Urinary bladder (tissue), 4 donors: ENCODE results near the gene GCNA. TPM values are rescaled to one million over a fixed set of nuclear protein-coding genes. Genes with fewer than 3 reads are reported as not detected.
"Not testable (repeated sequence)": the region's sequence is repeated elsewhere in the genome, so short reads cannot be mapped to it uniquely, and the experiment has no call there.

Source experiments
- DNase-seq: peaks from one replicate; pipeline ENCODE4 v3.0.0-alpha.2; 2015; ENCODE audit errors: extremely low spot score
- H3K27ac ChIP-seq: one replicate; pipeline ENCODE4 v1.5.1; 2013; ENCODE audit warnings: low read depth, mild to moderate bottlenecking, moderate library complexity
- H3K36me3 ChIP-seq: one replicate; pipeline ENCODE4 v1.6.1; 2013; ENCODE audit warnings: mild to moderate bottlenecking, moderate library complexity; ENCODE audit not compliant: insufficient read depth
- H3K4me1 ChIP-seq: one replicate; pipeline ENCODE4 v1.6.1; 2013; ENCODE audit warnings: mild to moderate bottlenecking, moderate library complexity; ENCODE audit not compliant: insufficient read depth
- H3K4me3 ChIP-seq: one replicate; pipeline ENCODE4 v1.5.1; 2013; ENCODE audit warnings: low read depth, low read length
- WGBS: extraction: QIAGEN DNeasy Blood & Tissue Kit; methylation state at CpG from one replicate; pipeline ENCODE4 v1.1.7; 2013; 5-methylcytosine and 5-hydroxymethylcytosine counted together
- polyA plus RNA-seq: library from polyadenylated mRNA; stranded (reverse); fragments of 200-250 nt; gene quantifications from one replicate; pipeline ENCODE4 v1.2.3, GENCODE V29; 2013
- total RNA-seq: library from RNA; depleted of rRNA; stranded (reverse); fragments of >200 nt; gene quantifications from one replicate; pipeline ENCODE4 v1.2.3, GENCODE V29; 2014
- donor health status: healthy with polysubstance abuse.
- donor health status: healthy.

GCNA gene
- total and polyA plus RNA-seq, 2 donors = 0.82 to 3.0 TPM

GRCh38 chrX:71579136-71579989, 1.1 kb downstream of the GCNA start:
- WGBS = 94% methylated on average over 24 of the region's 26 CpGs
- Histone ChIP-seq H3K4me1 (no peaks in the 10 kb centered on the region), H3K36me3 (no peaks in the 10 kb centered on the region), H3K27ac (no peak overlapping the region), H3K4me3 (no peak overlapping the region)
- DNase-seq = no peak

- H3K4me3 ChIP-seq = no peak overlapping the region
- 93% methylated on average over 7 of the region's 7 CpGs for WGBS
- no peak for DNase-seq
- H3K27ac ChIP-seq = no peak overlapping the region
- H3K4me1 ChIP-seq = no peaks in the 10 kb centered on the region
- no peaks in the 10 kb centered on the region for H3K36me3 ChIP-seq
These were observed 1.7 kb downstream of the GCNA start for GRCh38 chrX:71579990-71580380.

GRCh38 chrX:71581210-71581609, 3.0 kb downstream of the GCNA start:
- H3K27ac ChIP-seq = no peak overlapping the region
- 76% methylated on average over 5 of the region's 5 CpGs for WGBS

GRCh38 chrX:71586929-71587328, 8.7 kb downstream of the GCNA start:
- H3K27ac ChIP-seq = no peak overlapping the region
- no peaks in the 10 kb centered on the region for H3K4me1 ChIP-seq
- WGBS = 97% methylated on average over 2 of the region's 2 CpGs
- DNase-seq = no peak
- no peaks in the 10 kb centered on the region for H3K36me3 ChIP-seq
- H3K4me3 ChIP-seq = no peak overlapping the region

More at GRCh38 chrX:71581210-71581609, 3.0 kb downstream of the GCNA start:
- no peaks in the 10 kb centered on the region for H3K4me1 ChIP-seq
- H3K36me3 ChIP-seq = no peaks in the 10 kb centered on the region
- DNase-seq = no peak
- H3K4me3 ChIP-seq = no peak overlapping the region

- not testable (repeated sequence) for H3K36me3 ChIP-seq, H3K27ac ChIP-seq, H3K4me3 ChIP-seq, H3K4me1 ChIP-seq, DNase-seq
- 94% methylated on average over 7 of the region's 8 CpGs for WGBS
These were observed 15.0 kb downstream of the GCNA start for GRCh38 chrX:71593210-71593609.

- Histone ChIP-seq H3K4me1 (no peaks in the 10 kb centered on the region), H3K27ac (no peak overlapping the region), H3K36me3 (peaks cover 6% of the 10 kb centered on the region), H3K4me3 (no peak overlapping the region)
- no peak for DNase-seq
- 74% methylated on average over 2 of the region's 2 CpGs for WGBS
These were observed 21.7 kb downstream of the GCNA start for GRCh38 chrX:71599965-71600364.

GRCh38 chrX:71603618-71604017, 25.4 kb downstream of the GCNA start:
- H3K4me3 ChIP-seq = no peak overlapping the region
- DNase-seq = no peak
- 94% methylated on average over 33 of the region's 33 CpGs for WGBS
- H3K27ac ChIP-seq = no peak overlapping the region
- no peaks in the 10 kb centered on the region for H3K4me1 ChIP-seq
- H3K36me3 ChIP-seq = peaks cover 6% of the 10 kb centered on the region

- H3K36me3 ChIP-seq = peaks cover 4% of the 10 kb centered on the region
- 93% methylated on average over 10 of the region's 10 CpGs for WGBS
- H3K4me1 ChIP-seq = no peaks in the 10 kb centered on the region
- H3K4me3 ChIP-seq = no peak overlapping the region
- H3K27ac ChIP-seq = no peak overlapping the region
- no peak for DNase-seq
These were observed 25.9 kb downstream of the GCNA start for GRCh38 chrX:71604141-71604540.

- 92% methylated on average over 8 of the region's 8 CpGs for WGBS
- H3K27ac ChIP-seq = peak overlapping the region; percentile 18
- no peak overlapping the region for H3K4me3 ChIP-seq
- DNase-seq = no peak
- H3K36me3 ChIP-seq = peaks cover 5% of the 10 kb centered on the region
- H3K4me1 ChIP-seq = no peaks in the 10 kb centered on the region
These were observed 26.7 kb downstream of the GCNA start for GRCh38 chrX:71604796-71605568.

GRCh38 chrX:71606536-71607216, 28.4 kb downstream of the GCNA start:
- Histone ChIP-seq H3K4me3 (no peak overlapping the region), H3K27ac (no peak overlapping the region), H3K36me3 (peaks cover 5% of the 10 kb centered on the region), H3K4me1 (no peaks in the 10 kb centered on the region)
- 69% methylated on average over 9 of the region's 9 CpGs for WGBS
- no peak for DNase-seq

GRCh38 chrX:71607488-71607887, 29.3 kb downstream of the GCNA start:
- no peaks in the 10 kb centered on the region for H3K4me1 ChIP-seq
- 76% methylated on average over 2 of the region's 2 CpGs for WGBS
- no peak overlapping the region for H3K4me3 ChIP-seq
- peaks cover 5% of the 10 kb centered on the region for H3K36me3 ChIP-seq
- no peak for DNase-seq
- no peak overlapping the region for H3K27ac ChIP-seq

- Histone ChIP-seq H3K36me3 (peaks cover 7% of the 10 kb centered on the region), H3K4me1 (no peaks in the 10 kb centered on the region), H3K27ac (no peak overlapping the region), H3K4me3 (no peak overlapping the region)
- 89% methylated on average over 3 of the region's 3 CpGs for WGBS
- no peak for DNase-seq
These were observed 31.0 kb downstream of the GCNA start for GRCh38 chrX:71609095-71609750.

GRCh38 chrX:71611736-71612135, 33.5 kb downstream of the GCNA start:
- H3K36me3 ChIP-seq, DNase-seq, H3K4me3 ChIP-seq, H3K4me1 ChIP-seq, H3K27ac ChIP-seq: not testable (repeated sequence)
- WGBS = 95% methylated on average over 9 of the region's 9 CpGs
